IPS DF 6.9 (cell line): ENCODE data around the gene LDLR.
"Not testable (repeated sequence)": the region's sequence is repeated elsewhere in the genome, so short reads cannot be mapped to it uniquely, and the experiment has no call there.

Source experiments
- DNase-seq: peaks from one replicate; pipeline ENCODE4 v3.0.0-alpha.2; 2013; ENCODE audit warnings: low read depth, low spot score
- H3K27ac ChIP-seq: one replicate; pipeline ENCODE4 v1.5.1; 2013; ENCODE audit warnings: low read length, control low read depth
- H3K27me3 ChIP-seq: 2 replicates; pipeline ENCODE4 v1.6.1; 2013; ENCODE audit warnings: mild to moderate bottlenecking, low read length; ENCODE audit not compliant: control insufficient read depth, insufficient read depth
- H3K36me3 ChIP-seq: 2 replicates; pipeline ENCODE4 v1.6.1; 2013; ENCODE audit warnings: low read length; ENCODE audit not compliant: control insufficient read depth, insufficient read depth
- H3K4me1 ChIP-seq: 2 replicates; pipeline ENCODE4 v1.6.1; 2013; ENCODE audit warnings: low read length; ENCODE audit not compliant: control insufficient read depth, insufficient read depth
- H3K4me3 ChIP-seq: 2 replicates; pipeline ENCODE4 v1.5.1; 2013; ENCODE audit warnings: mild to moderate bottlenecking, low read length
- H3K9me3 ChIP-seq: 2 replicates; pipeline ENCODE4 v1.6.1; 2013; ENCODE audit warnings: low read length, inconsistent platforms; ENCODE audit not compliant: control insufficient read depth, insufficient read depth
- WGBS: extraction: QIAGEN DNeasy Blood & Tissue Kit; methylation state at CpG from one replicate; pipeline ENCODE4 v1.1.7; 2013; ENCODE audit warnings: mixed read lengths, missing lambda C conversion rate; ENCODE audit not compliant: insufficient read length, insufficient coverage; 5-methylcytosine and 5-hydroxymethylcytosine counted together

Gene LDLR

DNA sequence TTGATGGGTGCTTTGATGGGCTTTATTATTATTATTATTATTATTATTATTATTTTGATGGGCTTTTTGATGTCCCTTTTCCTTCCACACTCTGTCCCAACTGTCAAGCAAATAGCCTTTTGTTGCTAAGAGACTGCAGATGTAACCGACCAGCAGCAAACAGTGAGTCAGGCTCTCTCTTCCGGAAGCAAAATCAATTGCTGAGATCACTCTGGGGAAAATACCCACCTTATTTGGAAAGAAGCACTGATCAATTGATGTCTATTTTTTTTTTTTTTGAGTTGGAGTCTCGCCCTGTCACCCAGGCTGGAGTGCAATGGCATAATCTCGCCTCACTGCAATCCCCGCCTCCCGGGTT is 2.9 kb downstream of the LDLR start:
- DNase-seq = no peak
- Histone ChIP-seq H3K4me1 (no peaks in the 10 kb centered on the region; the same call in none of the 2 replicates), H3K36me3 (peaks cover 10% of the 10 kb centered on the region), H3K9me3 (no peaks in the 10 kb centered on the region), H3K27ac (no peak overlapping the region), H3K27me3 (no peaks in the 10 kb centered on the region), H3K4me3 (no peak overlapping the region)
- no CpG with 5 or more reads among the region's 6 CpGs for WGBS

GRCh38 chr19:11093689-11094238 is 4.5 kb downstream of the LDLR start:
- WGBS = no CpG with 5 or more reads among the region's 15 CpGs
- Histone ChIP-seq H3K4me3 (no peak overlapping the region), H3K27me3 (no peaks in the 10 kb centered on the region), H3K9me3 (no peaks in the 10 kb centered on the region), H3K27ac (no peak overlapping the region), H3K36me3 (peaks cover 12% of the 10 kb centered on the region), H3K4me1 (no peaks in the 10 kb centered on the region; the same call in none of the 2 replicates)
- DNase-seq = no peak

- no peaks in the 10 kb centered on the region; the same call in none of the 2 replicates for H3K4me1 ChIP-seq
- no peak overlapping the region for H3K4me3 ChIP-seq
- no peak overlapping the region for H3K27ac ChIP-seq
- no peaks in the 10 kb centered on the region for H3K27me3 ChIP-seq
- peaks cover 12% of the 10 kb centered on the region for H3K36me3 ChIP-seq
- no peaks in the 10 kb centered on the region for H3K9me3 ChIP-seq
- DNase-seq = no peak
- WGBS = no CpG with 5 or more reads among the region's 4 CpGs
Measured at GRCh38 chr19:11094520-11094894, 5.2 kb downstream of the LDLR start.

- no CpG with 5 or more reads among the region's 10 CpGs for WGBS
- Histone ChIP-seq H3K9me3 (no peaks in the 10 kb centered on the region), H3K4me3 (no peak overlapping the region), H3K27me3 (no peaks in the 10 kb centered on the region), H3K27ac (no peak overlapping the region), H3K4me1 (no peaks in the 10 kb centered on the region; the same call in none of the 2 replicates), H3K36me3 (peaks cover 21% of the 10 kb centered on the region)
- DNase-seq = no peak
Measured at GRCh38 chr19:11096210-11096841, 7.1 kb downstream of the LDLR start.

- no CpG with 5 or more reads among the region's 6 CpGs for WGBS
- H3K27ac ChIP-seq, H3K27me3 ChIP-seq, DNase-seq, H3K4me3 ChIP-seq, H3K4me1 ChIP-seq, H3K9me3 ChIP-seq: not testable (repeated sequence)
- peaks cover 21% of the 10 kb centered on the region for H3K36me3 ChIP-seq
Measured at GRCh38 chr19:11097367-11097766, 8.1 kb downstream of the LDLR start.

DNA sequence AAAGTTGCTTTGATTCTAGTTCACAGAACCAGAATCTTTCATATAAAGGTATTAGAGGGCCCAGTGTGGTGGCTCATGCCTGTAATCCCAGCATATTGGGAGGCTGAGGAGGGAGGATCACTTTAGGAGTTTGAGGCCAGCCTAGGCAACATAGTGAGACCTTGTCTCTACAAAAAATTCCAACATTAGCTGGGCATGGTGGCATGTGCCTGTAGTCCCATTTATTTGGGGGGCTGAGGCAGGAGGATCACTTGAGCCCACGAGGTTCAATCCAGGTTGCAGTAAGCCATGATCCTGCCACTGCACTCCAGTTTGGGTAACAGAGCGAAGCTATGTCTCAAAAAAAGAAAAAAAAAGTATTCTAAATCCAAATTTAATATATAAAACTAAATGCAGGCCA is 9.1 kb downstream of the LDLR start:
- Histone ChIP-seq H3K27ac (no peak overlapping the region), H3K4me3 (no peak overlapping the region), H3K4me1 (no peaks in the 10 kb centered on the region; the same call in 1 of the 2 replicates), H3K36me3 (peaks cover 29% of the 10 kb centered on the region), H3K27me3 (no peaks in the 10 kb centered on the region), H3K9me3 (no peaks in the 10 kb centered on the region)
- no CpG with 5 or more reads among the region's 2 CpGs for WGBS
- no peak for DNase-seq

- H3K27ac ChIP-seq = no peak overlapping the region
- peaks cover 29% of the 10 kb centered on the region for H3K36me3 ChIP-seq
- H3K4me3 ChIP-seq = no peak overlapping the region
Measured at GRCh38 chr19:11098861-11099260, 9.6 kb downstream of the LDLR start.

DNA sequence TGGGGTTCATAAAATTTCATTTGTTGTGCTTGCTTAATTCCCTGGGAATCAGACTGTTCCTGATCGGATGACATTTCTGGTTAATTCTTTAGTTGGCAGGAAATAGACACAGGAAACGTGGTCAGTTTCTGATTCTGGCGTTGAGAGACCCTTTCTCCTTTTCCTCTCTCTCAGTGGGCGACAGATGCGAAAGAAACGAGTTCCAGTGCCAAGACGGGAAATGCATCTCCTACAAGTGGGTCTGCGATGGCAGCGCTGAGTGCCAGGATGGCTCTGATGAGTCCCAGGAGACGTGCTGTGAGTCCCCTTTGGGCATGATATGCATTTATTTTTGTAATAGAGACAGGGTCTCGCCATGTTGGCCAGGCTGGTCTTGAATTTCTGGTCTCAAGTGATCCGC is 10.8 kb downstream of the LDLR start:
- Histone ChIP-seq H3K36me3 (peaks cover 29% of the 10 kb centered on the region), H3K4me1 (no peaks in the 10 kb centered on the region), H3K27me3 (no peaks in the 10 kb centered on the region), H3K9me3 (no peaks in the 10 kb centered on the region), H3K4me3 (no peak overlapping the region), H3K27ac (no peak overlapping the region)
- DNase-seq = no peak
- no CpG with 5 or more reads among the region's 12 CpGs for WGBS

More at GRCh38 chr19:11098861-11099260, 9.6 kb downstream of the LDLR start:
- no peak for DNase-seq
- Histone ChIP-seq H3K9me3 (no peaks in the 10 kb centered on the region), H3K4me1 (no peaks in the 10 kb centered on the region; the same call in 1 of the 2 replicates), H3K27me3 (no peaks in the 10 kb centered on the region)
- WGBS = no CpG with 5 or more reads among the region's 3 CpGs

DNA sequence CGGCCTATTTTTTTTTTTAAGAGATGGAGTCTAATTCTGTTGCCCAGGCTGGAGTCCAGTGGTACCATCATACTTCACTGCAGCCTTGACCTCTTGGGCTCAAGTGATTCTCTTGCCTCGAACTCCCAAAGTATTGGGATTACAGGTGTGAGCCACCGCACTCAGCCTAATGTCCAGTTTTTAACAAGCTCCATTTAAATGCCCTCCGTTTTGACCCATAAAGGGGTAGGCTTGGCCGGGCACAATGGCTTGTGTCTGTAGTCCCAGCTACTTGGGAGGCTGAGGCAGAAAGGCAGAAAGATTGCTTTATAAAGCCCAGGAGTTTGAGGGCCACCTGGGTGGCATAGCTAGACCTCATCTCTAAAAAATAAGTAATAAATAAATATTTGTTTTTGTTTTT is 11.8 kb downstream of the LDLR start:
- no peak for DNase-seq
- Histone ChIP-seq H3K4me3 (no peak overlapping the region), H3K27me3 (no peaks in the 10 kb centered on the region), H3K9me3 (no peaks in the 10 kb centered on the region), H3K36me3 (peaks cover 35% of the 10 kb centered on the region), H3K4me1 (no peaks in the 10 kb centered on the region; the same call in 1 of the 2 replicates), H3K27ac (no peak overlapping the region)
- WGBS = no CpG with 5 or more reads among the region's 5 CpGs

GRCh38 chr19:11102944-11103343 is 13.7 kb downstream of the LDLR start:
- H3K4me3 ChIP-seq = no peak overlapping the region
- peaks cover 44% of the 10 kb centered on the region for H3K36me3 ChIP-seq

DNA sequence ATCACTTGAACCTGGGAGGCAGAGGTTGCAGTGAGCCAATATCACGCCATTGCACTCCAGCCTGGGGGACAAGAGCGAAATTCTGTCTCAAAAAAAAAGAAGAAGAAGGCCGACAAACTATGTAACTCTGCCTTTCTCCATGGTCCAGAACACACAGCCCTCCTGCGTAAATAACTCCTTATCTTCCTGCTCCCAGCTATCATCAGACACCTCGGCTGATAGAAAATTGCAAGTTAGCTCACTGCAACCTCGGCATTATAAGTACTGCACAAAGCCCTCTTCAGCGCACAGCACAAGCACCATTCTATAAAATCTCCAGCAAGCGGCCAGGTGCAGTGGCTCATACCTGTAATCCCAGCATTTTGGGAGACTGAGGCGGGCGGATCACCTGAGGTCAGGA is 14.4 kb downstream of the LDLR start:
- DNase-seq, H3K9me3 ChIP-seq, H3K27ac ChIP-seq, H3K4me1 ChIP-seq, H3K4me3 ChIP-seq, H3K27me3 ChIP-seq: not testable (repeated sequence)
- no CpG with 5 or more reads among the region's 10 CpGs for WGBS
- peaks cover 49% of the 10 kb centered on the region for H3K36me3 ChIP-seq

More at GRCh38 chr19:11102944-11103343, 13.7 kb downstream of the LDLR start:
- no peaks in the 10 kb centered on the region for H3K9me3 ChIP-seq
- no peaks in the 10 kb centered on the region for H3K27me3 ChIP-seq
- WGBS = no CpG with 5 or more reads among the region's 16 CpGs
- no peak overlapping the region for H3K27ac ChIP-seq
- no peaks in the 10 kb centered on the region; the same call in 1 of the 2 replicates for H3K4me1 ChIP-seq
- no peak for DNase-seq
